NCI-H82 treated with DMSO at 0.1 percent for 48 hours (cell line): ENCODE measurements around the gene ENPEP.
"Not testable (repeated sequence)": the region's sequence is repeated elsewhere in the genome, so short reads cannot be mapped to it uniquely, and the experiment has no call there.

Experiments used
- DNase-seq: peaks from one replicate; lab custom pipeline; 2025; ENCODE audit not compliant: unreplicated experiment; lab: John Stamatoyannopoulos, UW

The ENPEP gene, protein sequence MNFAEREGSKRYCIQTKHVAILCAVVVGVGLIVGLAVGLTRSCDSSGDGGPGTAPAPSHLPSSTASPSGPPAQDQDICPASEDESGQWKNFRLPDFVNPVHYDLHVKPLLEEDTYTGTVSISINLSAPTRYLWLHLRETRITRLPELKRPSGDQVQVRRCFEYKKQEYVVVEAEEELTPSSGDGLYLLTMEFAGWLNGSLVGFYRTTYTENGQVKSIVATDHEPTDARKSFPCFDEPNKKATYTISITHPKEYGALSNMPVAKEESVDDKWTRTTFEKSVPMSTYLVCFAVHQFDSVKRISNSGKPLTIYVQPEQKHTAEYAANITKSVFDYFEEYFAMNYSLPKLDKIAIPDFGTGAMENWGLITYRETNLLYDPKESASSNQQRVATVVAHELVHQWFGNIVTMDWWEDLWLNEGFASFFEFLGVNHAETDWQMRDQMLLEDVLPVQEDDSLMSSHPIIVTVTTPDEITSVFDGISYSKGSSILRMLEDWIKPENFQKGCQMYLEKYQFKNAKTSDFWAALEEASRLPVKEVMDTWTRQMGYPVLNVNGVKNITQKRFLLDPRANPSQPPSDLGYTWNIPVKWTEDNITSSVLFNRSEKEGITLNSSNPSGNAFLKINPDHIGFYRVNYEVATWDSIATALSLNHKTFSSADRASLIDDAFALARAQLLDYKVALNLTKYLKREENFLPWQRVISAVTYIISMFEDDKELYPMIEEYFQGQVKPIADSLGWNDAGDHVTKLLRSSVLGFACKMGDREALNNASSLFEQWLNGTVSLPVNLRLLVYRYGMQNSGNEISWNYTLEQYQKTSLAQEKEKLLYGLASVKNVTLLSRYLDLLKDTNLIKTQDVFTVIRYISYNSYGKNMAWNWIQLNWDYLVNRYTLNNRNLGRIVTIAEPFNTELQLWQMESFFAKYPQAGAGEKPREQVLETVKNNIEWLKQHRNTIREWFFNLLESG

GRCh38 chr4:110475881-110476818 is at the start of gene ENPEP:
ENPEP (plus strand) TSS chr4:110476155; CDS start chr4:110476415, 260 bp downstream.
- DNase-seq: no peak

- not testable (repeated sequence) for DNase-seq
Observed at GRCh38 chr4:110431805-110432204, 44.1 kb upstream of the ENPEP start.

- not testable (repeated sequence) for DNase-seq
Observed at GRCh38 chr4:110437292-110437691, 38.7 kb upstream of the ENPEP start.

DNA sequence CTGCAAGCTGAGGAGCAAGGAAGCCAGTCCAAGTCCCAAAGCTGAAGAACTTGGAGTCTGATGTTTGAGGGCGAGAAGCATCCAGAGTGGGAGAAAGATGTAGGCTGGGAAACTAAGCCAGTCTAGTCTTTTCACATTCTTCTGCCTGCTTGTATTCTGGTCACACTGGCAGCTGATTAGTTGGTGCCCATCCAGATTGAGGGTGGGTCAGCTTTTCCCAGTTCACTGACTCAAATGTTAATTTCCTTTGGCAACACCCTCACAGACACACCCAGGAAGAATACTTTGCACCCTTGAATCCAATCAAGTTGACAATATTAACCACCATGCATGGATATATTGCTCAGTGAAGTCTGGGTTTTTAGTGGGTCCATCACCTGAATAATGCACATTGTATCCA is 36.7 kb upstream of the ENPEP start:
- DNase-seq: not testable (repeated sequence)

- DNase-seq: no peak
Observed at GRCh38 chr4:110442309-110442708, 33.6 kb upstream of the ENPEP start.

GRCh38 chr4:110442788-110443187 is 33.2 kb upstream of the ENPEP start:
- DNase-seq: no peak

DNA sequence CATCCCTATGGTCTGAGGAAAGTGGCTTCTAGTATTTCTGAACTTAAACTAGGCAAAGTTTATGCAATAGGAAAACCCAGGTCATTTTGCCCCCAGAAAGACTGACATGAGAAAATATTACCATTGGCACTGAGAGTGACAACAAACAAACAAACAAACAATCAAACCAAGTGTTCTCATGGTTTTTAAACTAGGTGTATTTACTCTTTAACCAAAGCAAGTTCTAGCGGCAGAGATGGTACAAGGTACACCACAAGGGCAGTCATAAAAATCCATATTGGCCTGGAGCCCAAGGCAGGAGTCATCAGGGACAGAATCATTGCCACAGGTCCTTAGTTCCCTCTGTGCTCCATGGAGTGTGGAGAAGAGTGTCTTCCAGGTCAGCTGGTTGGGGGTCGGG is 26.0 kb upstream of the ENPEP start:
- DNase-seq: no peak

DNA sequence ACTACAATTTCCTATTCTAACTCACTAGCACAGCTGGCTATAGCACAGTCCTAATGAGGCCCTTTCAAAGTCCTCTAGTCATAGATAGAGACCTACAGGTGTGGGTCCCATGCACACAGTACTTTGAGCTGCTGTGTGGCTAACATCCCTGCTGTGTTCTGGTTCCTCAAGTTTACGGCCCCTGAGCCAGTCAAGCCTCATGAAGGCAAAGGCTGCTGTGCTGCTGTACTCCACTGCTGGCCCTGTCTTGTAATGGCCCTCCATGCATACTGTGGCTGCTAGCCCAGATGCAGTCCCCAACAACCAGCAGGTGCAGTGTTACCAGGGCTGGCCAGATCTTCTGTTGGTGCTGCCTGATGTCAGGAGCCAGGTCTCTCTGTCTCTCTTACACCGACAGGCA is 23.4 kb upstream of the ENPEP start:
- DNase-seq: no peak

DNA sequence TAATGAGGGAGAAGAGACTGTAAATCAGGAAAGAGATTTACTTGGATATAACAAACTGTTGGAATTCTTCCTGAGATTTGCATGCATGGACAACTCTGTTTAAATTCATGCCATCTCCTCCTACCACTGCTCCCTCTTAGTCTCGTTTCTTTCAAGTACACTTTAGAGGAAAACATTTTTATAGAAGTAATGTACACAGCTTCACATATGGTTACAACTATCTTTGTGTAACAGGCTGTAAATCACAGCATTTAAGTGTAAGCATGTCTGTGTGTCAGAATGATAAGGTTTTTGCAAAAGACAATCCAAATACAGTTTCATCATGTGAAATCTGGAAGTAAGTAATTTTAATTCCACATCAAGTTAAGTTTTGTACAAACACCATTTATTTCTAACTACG is 21.5 kb upstream of the ENPEP start:
- DNase-seq: no peak

DNA sequence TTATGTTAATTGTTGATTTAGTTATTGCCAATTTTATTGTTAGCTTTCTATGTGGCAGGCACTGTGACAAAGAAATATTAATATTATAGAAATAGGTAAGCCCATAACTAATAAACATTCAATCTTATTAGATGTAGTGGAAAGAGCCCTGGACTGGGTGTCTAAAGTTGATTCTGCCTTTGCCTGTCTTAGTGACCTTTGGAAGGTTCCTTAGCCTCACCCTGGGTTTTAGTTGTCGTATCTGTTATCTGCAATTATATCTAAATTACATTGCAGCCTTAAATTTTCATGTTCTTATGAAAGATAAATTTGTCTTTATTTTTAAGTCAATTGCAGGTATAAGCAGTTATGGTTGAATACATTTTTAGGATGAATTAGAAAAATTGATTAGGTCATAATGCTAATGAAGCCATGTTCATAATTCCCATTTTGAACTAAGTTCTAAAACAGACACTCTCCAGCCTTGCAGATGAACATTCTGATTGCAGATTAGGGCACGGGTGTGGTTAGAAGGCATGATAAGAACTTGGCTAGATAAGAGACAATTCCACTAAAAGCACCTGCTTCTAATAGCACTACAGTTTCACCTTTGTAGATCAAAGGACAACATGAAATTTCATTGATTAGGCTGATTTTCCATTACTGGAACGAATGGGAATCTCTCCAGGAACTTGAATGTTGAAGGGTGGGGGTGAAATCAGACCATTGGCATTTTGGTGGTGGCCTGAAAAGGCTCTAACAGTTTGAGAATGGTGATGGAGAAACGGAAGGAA is 17.3 kb upstream of the ENPEP start:
- DNase-seq: no peak

GRCh38 chr4:110460074-110460746 is 15.7 kb upstream of the ENPEP start:
- no peak for DNase-seq

- DNase-seq: no peak
Observed at GRCh38 chr4:110467400-110467799, 8.6 kb upstream of the ENPEP start.

- DNase-seq: no peak
Observed at GRCh38 chr4:110472583-110473329, 3.2 kb upstream of the ENPEP start.

DNA sequence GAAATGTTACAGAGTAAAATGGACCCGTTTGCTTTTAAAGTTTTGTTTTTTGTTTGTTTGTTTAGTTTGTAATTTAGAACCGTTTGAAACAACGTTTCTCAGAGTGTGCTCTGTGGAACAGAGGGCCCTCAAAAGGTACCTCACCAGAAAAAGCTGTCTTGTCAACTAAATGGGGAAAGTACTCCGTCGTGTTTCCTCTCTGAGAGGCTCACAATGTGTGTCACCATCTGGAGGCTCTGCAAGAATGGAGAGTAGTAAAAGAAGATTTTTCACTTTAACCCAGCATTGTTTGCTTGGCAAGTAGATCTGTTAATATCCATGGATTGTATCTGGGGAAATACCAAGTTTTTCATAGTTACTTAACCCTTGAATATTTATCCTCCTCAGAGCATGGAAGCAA is 1.5 kb upstream of the ENPEP start:
- no peak for DNase-seq

GRCh38 chr4:110475080-110475479 is 875 bp upstream of the ENPEP start:
- not testable (repeated sequence) for DNase-seq

- no peak for DNase-seq
Observed at GRCh38 chr4:110477836-110478235, 1.9 kb downstream of the ENPEP start.

- no peak for DNase-seq
Observed at GRCh38 chr4:110480031-110480549, 4.1 kb downstream of the ENPEP start.

- DNase-seq: no peak
Observed at GRCh38 chr4:110480746-110481271, 4.9 kb downstream of the ENPEP start.
